AG04449 (cell line): ENCODE results near the gene LRRC74B.
A peak's percentile ranks its signal among the peaks of the same experiment; 100 is the strongest.

ENCODE experiments used
- CTCF ChIA-PET: fragments of 350-600 bp; formaldehyde crosslinking; extraction: SDS; loops from one replicate; lab custom pipeline; 2021; ENCODE audit warnings: antibody characterized with exemption; lab: Yijun Ruan, JAX
- POLR2A ChIA-PET: fragments of 400-600, 350-600 bp; formaldehyde crosslinking; extraction: SDS; loops from one replicate; lab custom pipeline; 2020; ENCODE audit warnings: antibody characterized with exemption, inconsistent platforms; lab: Yijun Ruan, JAX
- DNase-seq: peaks from one replicate; pipeline ENCODE4 v3.0.0-alpha.2; 2010; ENCODE audit warnings: low read depth, low spot score
- H3K4me3 ChIP-seq: 2 replicates; pipeline ENCODE4 v1.5.1; 2011; ENCODE audit warnings: low read depth, mild to moderate bottlenecking, control low read depth, low read length
- TF ChIP-seq, protein P1 (sequence below): IDR thresholded peaks from one replicate; pipeline ENCODE4 v1.5.1; 2011; ENCODE audit warnings: mild to moderate bottlenecking, moderate library complexity, low read length, control low read depth, inconsistent platforms; ENCODE audit not compliant: insufficient read depth; ENCODE audit errors: missing control alignments

Gene LRRC74B

GRCh38 chr22:21014726-21015465 lies 30.9 kb upstream of the LRRC74B start, which contains the start of gene P2RX6:
P2RX6 (plus strand) TSS chr22:21015165; CDS start chr22:21015175, 10 bp downstream.
- POLR2A ChIA-PET: interaction anchor here (0.8 to 1.4 kb wide), 3 partner anchors 12 to 33 kb away, joined by 3 to 4 read pairs (median 3); partner anchors contain the start of gene LZTR1
- CTCF ChIA-PET: interaction anchor here (0.9 to 3.4 kb wide), 4 partner anchors 13 to 87 kb away, joined by 4 to 9 read pairs (median 7); partner anchors contain the start of genes LZTR1 and THAP7
- DNase-seq: no peak
- peak within 1 kb of the TSS; percentile 69 for H3K4me3 ChIP-seq
- TF ChIP-seq, protein P1, sequence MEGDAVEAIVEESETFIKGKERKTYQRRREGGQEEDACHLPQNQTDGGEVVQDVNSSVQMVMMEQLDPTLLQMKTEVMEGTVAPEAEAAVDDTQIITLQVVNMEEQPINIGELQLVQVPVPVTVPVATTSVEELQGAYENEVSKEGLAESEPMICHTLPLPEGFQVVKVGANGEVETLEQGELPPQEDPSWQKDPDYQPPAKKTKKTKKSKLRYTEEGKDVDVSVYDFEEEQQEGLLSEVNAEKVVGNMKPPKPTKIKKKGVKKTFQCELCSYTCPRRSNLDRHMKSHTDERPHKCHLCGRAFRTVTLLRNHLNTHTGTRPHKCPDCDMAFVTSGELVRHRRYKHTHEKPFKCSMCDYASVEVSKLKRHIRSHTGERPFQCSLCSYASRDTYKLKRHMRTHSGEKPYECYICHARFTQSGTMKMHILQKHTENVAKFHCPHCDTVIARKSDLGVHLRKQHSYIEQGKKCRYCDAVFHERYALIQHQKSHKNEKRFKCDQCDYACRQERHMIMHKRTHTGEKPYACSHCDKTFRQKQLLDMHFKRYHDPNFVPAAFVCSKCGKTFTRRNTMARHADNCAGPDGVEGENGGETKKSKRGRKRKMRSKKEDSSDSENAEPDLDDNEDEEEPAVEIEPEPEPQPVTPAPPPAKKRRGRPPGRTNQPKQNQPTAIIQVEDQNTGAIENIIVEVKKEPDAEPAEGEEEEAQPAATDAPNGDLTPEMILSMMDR: no peak

GRCh38 chr22:21015466-21016006 lies 30.2 kb upstream of the LRRC74B start:
- H3K4me3 ChIP-seq: peak overlapping the region; percentile 69
- POLR2A ChIA-PET: interaction anchor here (0.8 to 1.4 kb wide), 3 partner anchors 13 to 34 kb away, joined by 3 to 4 read pairs (median 3); partner anchors contain the start of gene LZTR1
- DNase-seq: no peak
- TF ChIP-seq, protein P1: no peak
- CTCF ChIA-PET: interaction anchor here (1.8 to 3.4 kb wide), 3 partner anchors 12 to 86 kb away, joined by 5 to 9 read pairs (median 9); partner anchors contain the start of gene LZTR1

DNA sequence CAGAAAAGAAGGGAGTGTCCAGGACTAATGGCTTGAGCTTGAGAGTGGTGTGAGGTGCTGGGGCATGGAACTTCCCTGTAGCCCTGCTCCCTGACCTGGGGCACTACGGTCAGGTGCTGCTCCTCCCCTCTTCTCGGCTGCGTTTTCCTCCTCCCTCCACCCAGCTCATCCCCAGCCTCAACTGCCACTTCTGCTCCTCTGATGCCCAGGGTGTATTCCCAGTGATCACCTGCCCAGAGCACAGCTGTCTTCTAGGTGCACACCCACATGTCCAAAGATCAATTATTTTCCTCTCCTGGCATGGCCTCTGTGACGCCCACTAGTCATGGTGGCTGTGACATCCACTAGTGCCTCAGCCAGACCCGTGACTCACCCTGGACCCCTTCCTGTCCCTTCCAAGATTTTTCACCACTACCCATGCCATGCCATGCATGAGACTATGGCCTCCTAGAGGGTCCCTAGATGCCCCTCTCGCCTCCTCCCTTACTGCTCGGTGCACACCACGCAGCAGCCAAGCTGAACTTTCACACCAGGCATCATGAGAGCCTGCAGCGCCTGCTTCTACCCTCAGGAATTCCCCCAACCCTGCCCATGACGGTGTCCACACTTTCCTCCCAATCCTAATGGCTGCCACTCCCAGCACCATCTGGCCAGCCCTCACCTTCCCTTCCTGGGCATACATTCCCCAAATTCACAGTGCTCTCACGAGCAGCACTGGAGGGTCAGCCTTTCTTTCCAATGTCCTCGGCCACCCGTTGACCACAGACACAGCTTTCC lies 28.9 kb upstream of the LRRC74B start:
- TF ChIP-seq, protein P1: no peak
- no peak for DNase-seq
- ChIA-PET CTCF (interaction anchor here (3.4 kb wide), 1 partner anchor 11 kb away, joined by 9 read pairs; no protein-coding TSS in a partner anchor), POLR2A (no interaction called here)
- no peak overlapping the region for H3K4me3 ChIP-seq

DNA sequence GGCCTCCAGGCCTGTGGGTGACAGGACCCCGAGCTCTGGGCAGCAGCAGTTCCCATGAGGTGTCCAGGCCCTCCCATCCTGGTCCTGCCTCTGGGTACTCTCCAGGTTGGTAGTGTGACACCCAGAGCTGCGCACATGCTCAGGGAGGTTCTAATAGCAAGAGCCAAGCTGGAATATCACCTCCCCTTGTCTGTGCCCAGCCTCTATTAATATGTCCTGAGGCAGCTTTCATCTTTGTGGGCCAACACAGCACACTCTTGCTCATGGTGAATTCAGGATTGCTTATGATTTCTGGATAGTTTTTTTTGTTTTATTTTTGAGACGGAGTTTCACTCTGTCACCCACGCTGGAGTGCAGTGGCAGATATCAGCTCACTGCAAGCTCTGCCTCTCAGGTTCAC lies 27.4 kb upstream of the LRRC74B start:
- no peak overlapping the region for H3K4me3 ChIP-seq
- TF ChIP-seq, protein P1: no peak
- ChIA-PET POLR2A (no interaction called here), CTCF (interaction anchor here (0.9 kb wide), 1 partner anchor 83 kb away, joined by 3 read pairs; no protein-coding TSS in a partner anchor)
- DNase-seq: no peak

GRCh38 chr22:21020802-21021429 lies 24.8 kb upstream of the LRRC74B start:
- DNase-seq: no peak
- TF ChIP-seq, protein P1: peak; percentile 35
- H3K4me3 ChIP-seq: no peak overlapping the region
- ChIA-PET POLR2A (no interaction called here), CTCF (interaction anchor here (0.6 to 1.7 kb wide), 6 partner anchors 8 to 369 kb away, joined by 3 to 4 read pairs (median 3); no protein-coding TSS in a partner anchor)
